Keratinocyte (primary cell): ENCODE results near the gene SLC6A2. TPM values are rescaled to one million over a fixed set of nuclear protein-coding genes. Genes with fewer than 3 reads are reported as not detected.

ENCODE experiments used
- DNase-seq: peaks from one replicate; pipeline ENCODE4 v3.0.0-alpha.2; 2011; ENCODE audit warnings: low read depth, missing footprints, low spot score
- FAIRE-seq: peaks from 2 replicates; lab custom pipeline; 2011; peaks lifted over from hg19 to GRCh38; lab: Jason Lieb, UNC
- H2AFZ ChIP-seq: 2 replicates; pipeline ENCODE4 v1.6.0; 2012; ENCODE audit warnings: low read length, control low read depth, inconsistent platforms; ENCODE audit not compliant: control insufficient read depth
- H3K27ac ChIP-seq: 2 replicates; pipeline ENCODE4 v1.5.1; 2011; ENCODE audit warnings: low read length; ENCODE audit not compliant: control insufficient read depth, insufficient read depth
- H3K27me3 ChIP-seq: 3 replicates; pipeline ENCODE4 v1.6.0; 2011; ENCODE audit warnings: low read length; ENCODE audit not compliant: control insufficient read depth, insufficient read depth; ENCODE audit errors: extremely low read depth
- H3K36me3 ChIP-seq, 2 experiments: 2 replicates in 1 of 2; 3 replicates in 1 of 2; pipeline ENCODE4 v1.5.1; 2011; ENCODE audit warnings: low read length in 2 of 2, mild to moderate bottlenecking in 1 of 2; ENCODE audit not compliant: control insufficient read depth in 2 of 2, insufficient read depth in 2 of 2; ENCODE audit errors: extremely low read depth in 1 of 2
- H3K4me1 ChIP-seq: 3 replicates; pipeline ENCODE4 v1.5.1; 2011; ENCODE audit warnings: low read length; ENCODE audit not compliant: control insufficient read depth, insufficient read depth; ENCODE audit errors: extremely low read depth
- H3K4me2 ChIP-seq: 3 replicates; pipeline ENCODE4 v1.6.0; 2011; ENCODE audit warnings: low read depth, low read length; ENCODE audit not compliant: control insufficient read depth, insufficient read depth; ENCODE audit errors: extremely low read depth
- H3K4me3 ChIP-seq, 3 experiments: fragments of 200-600 bp in 1 of 3; sonication (generic) in 1 of 3; 2 replicates in 2 of 3; 3 replicates in 1 of 3; pipeline ENCODE4 v1.5.1; 2011 to 2016; ENCODE audit warnings: low read length in 3 of 3, mild to moderate bottlenecking in 3 of 3, control low read depth in 2 of 3, inconsistent platforms in 1 of 3, low read depth in 1 of 3, mixed read lengths in 1 of 3, mixed run types in 1 of 3, moderate library complexity in 1 of 3; ENCODE audit not compliant: control insufficient read depth in 2 of 3, insufficient read depth in 2 of 3; ENCODE audit errors: extremely low read depth in 1 of 3
- H3K79me2 ChIP-seq: 2 replicates; pipeline ENCODE4 v1.6.0; 2012; ENCODE audit warnings: low read length; ENCODE audit not compliant: control insufficient read depth, insufficient read depth
- H3K9ac ChIP-seq: 3 replicates; pipeline ENCODE4 v1.6.0; 2011; ENCODE audit warnings: low read length; ENCODE audit not compliant: control insufficient read depth, insufficient read depth; ENCODE audit errors: extremely low read depth
- H3K9me1 ChIP-seq: 3 replicates; pipeline ENCODE4 v1.6.0; 2011; ENCODE audit warnings: low read length; ENCODE audit not compliant: control insufficient read depth, insufficient read depth; ENCODE audit errors: extremely low read depth
- H3K9me3 ChIP-seq: 2 replicates; pipeline ENCODE4 v1.5.1; 2012; ENCODE audit warnings: low read depth, low read length; ENCODE audit not compliant: control insufficient read depth
- H4K20me1 ChIP-seq: 3 replicates; pipeline ENCODE4 v1.6.0; 2011; ENCODE audit warnings: low read length; ENCODE audit not compliant: control insufficient read depth, insufficient read depth; ENCODE audit errors: extremely low read depth
- EZH2 ChIP-seq: IDR thresholded peaks from one replicate; pipeline ENCODE4 v1.6.1; 2012; ENCODE audit warnings: inconsistent platforms, mild to moderate bottlenecking, low read length, moderate library complexity
- dilution Hi-C: fragments of 300-500 bp; cut with MboI; formaldehyde crosslinking; loops from one replicate; pipeline ENCODE4 v1.7.0; 2020; ENCODE audit warnings: low sequenced_read_pairs; ENCODE audit not compliant: extremely low pct_ligation_motif_present
- polyA plus RNA-seq, 5 experiments: library from polyadenylated mRNA; depleted of rRNA in 3 of 5; stranded (reverse) in 3 of 5; stranded (forward) in 1 of 5; unstranded in 1 of 5; fragments of >200 nt; gene quantifications; 1 replicate in 1 of 5; 2 replicates in 3 of 5; 3 replicates in 1 of 5; pipeline versions ENCODE4 v1.2.1 to v1.2.3, GENCODE V29; 2011 to 2012; ENCODE audit warnings: missing spikeins in 2 of 5, low read depth in 1 of 5, low replicate concordance in 1 of 5
- TF ChIP-seq, protein P1 (sequence below), 3 experiments: IDR thresholded peaks in 1 of 3; conservative IDR thresholded peaks in 1 of 3; optimal IDR thresholded peaks in 1 of 3; 2 replicates in 2 of 3; 3 replicates in 1 of 3; pipeline versions ENCODE3 to v1.5.1; 2011; ENCODE audit warnings: low read length in 3 of 3, mild to moderate bottlenecking in 3 of 3, moderate library complexity in 2 of 3, control low read depth in 1 of 3, inconsistent platforms in 1 of 3; ENCODE audit not compliant: insufficient read depth in 2 of 3; ENCODE audit errors: extremely low read depth in 1 of 3

Gene SLC6A2
- polyA plus RNA-seq, 1 donor (not counting 4 experiments of a cell fraction or from before 2014, with no cell fraction given) = 0.20 TPM

DNA sequence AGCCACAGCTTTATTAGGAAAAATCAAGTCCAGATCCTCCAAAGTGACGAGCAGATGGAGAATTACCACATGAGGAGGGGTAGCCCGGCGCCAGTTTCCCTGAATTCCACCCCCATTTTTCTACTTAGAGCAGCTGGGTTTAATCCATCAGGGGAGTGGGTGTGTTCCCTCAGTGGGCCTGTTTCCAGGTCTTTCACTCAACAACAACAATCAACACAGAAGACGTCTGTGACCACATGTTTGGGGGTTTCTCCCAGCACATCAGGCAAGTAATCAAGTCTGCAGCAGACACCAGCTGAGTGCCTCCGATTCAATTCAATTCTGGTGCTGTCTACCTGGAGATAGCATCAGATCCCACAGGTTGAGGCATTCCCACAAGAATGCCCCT lies 6.8 kb downstream of the SLC6A2 start:
- no peak for TF ChIP-seq EZH2
- no peaks in the 10 kb centered on the region for H3K9me1 ChIP-seq
- H3K9ac ChIP-seq = no peak overlapping the region
- peak overlapping the region; percentile 66 for H3K27ac ChIP-seq
- FAIRE-seq (peak; percentile 53), DNase-seq (no peak)
- dilution Hi-C loops = no loop called here
- no peaks in the 10 kb centered on the region for H3K36me3 ChIP-seq
- H4K20me1 ChIP-seq = no peaks in the 10 kb centered on the region
- no peak overlapping the region for H3K4me3 ChIP-seq
- peak overlapping the region; percentile 36 for H3K4me2 ChIP-seq
- H3K79me2 ChIP-seq = no peaks in the 10 kb centered on the region
- H3K9me3 ChIP-seq = no peaks in the 10 kb centered on the region
- H3K27me3 ChIP-seq = peaks cover 3% of the 10 kb centered on the region
- peaks cover 61% of the 10 kb centered on the region for H3K4me1 ChIP-seq
- H2AFZ ChIP-seq = no peak overlapping the region

DNA sequence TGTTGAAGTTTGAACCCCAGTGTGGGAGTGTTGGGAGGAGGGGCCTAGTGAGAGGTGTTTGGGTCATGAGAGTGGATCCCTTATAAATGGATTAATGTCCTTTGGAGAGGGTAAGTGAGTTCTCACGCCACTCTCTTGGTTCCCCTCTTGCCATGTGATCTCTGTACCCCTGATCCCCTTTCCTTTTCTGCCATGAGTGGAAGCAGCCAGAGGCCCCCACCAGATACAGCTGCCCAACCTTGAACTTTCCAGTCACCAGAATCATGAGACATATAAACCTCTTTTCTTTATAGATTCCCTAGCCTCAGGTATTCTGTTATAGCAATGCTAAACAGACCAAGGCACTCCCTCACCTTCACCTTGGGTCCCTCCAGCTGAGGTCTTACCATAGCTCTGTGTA lies 7.4 kb downstream of the SLC6A2 start:
- Histone ChIP-seq H4K20me1 (no peaks in the 10 kb centered on the region), H3K9me1 (no peaks in the 10 kb centered on the region), H2AFZ (peak overlapping the region; percentile 10), H3K9ac (peak overlapping the region; percentile 31), H3K36me3 (no peaks in the 10 kb centered on the region), H3K27ac (peak overlapping the region; percentile 66), H3K9me3 (no peaks in the 10 kb centered on the region), H3K4me3 (no peak overlapping the region), H3K27me3 (no peaks in the 10 kb centered on the region), H3K79me2 (no peaks in the 10 kb centered on the region), H3K4me1 (peaks cover 67% of the 10 kb centered on the region), H3K4me2 (peak overlapping the region; percentile 45)
- dilution Hi-C loops = no loop called here
- DNase-seq (no peak), FAIRE-seq (no peak)
- no peak for TF ChIP-seq EZH2
- TF ChIP-seq, protein P1, sequence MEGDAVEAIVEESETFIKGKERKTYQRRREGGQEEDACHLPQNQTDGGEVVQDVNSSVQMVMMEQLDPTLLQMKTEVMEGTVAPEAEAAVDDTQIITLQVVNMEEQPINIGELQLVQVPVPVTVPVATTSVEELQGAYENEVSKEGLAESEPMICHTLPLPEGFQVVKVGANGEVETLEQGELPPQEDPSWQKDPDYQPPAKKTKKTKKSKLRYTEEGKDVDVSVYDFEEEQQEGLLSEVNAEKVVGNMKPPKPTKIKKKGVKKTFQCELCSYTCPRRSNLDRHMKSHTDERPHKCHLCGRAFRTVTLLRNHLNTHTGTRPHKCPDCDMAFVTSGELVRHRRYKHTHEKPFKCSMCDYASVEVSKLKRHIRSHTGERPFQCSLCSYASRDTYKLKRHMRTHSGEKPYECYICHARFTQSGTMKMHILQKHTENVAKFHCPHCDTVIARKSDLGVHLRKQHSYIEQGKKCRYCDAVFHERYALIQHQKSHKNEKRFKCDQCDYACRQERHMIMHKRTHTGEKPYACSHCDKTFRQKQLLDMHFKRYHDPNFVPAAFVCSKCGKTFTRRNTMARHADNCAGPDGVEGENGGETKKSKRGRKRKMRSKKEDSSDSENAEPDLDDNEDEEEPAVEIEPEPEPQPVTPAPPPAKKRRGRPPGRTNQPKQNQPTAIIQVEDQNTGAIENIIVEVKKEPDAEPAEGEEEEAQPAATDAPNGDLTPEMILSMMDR (optimal IDR thresholded peaks at IDR 0.05 in 1 of 3, IDR thresholded peaks at IDR 0.05 in 1 of 3, conservative IDR thresholded peaks at IDR 0.05 in 1 of 3; ENCODE audit: extremely low read depth in 1 of 3, insufficient read depth in 2 of 3, low read length in 3 of 3) = no peak
